BE2C (cell line): ENCODE measurements around the gene STK39.
"Not testable (repeated sequence)": the region's sequence is repeated elsewhere in the genome, so short reads cannot be mapped to it uniquely, and the experiment has no call there.

Experiments
- DNase-seq: peaks from one replicate; pipeline ENCODE4 v3.0.0-alpha.2; 2020
- H3K27me3 ChIP-seq: fragments of 250-450 bp; sonication (Bioruptor Pico); 2 replicates; pipeline ENCODE4 v1.5.1; 2020; ENCODE audit warnings: mild to moderate bottlenecking
- H3K36me3 ChIP-seq: fragments of 250-450 bp; sonication (Bioruptor Pico); 2 replicates; pipeline ENCODE4 v1.5.1; 2020; ENCODE audit warnings: mild to moderate bottlenecking
- H3K4me1 ChIP-seq: fragments of 250-450 bp; sonication (Bioruptor Pico); 2 replicates; pipeline ENCODE4 v1.5.1; 2020
- H3K4me3 ChIP-seq: 2 replicates; pipeline ENCODE4 v1.5.1; 2011; ENCODE audit warnings: low read depth, low read length
- H3K9me3 ChIP-seq: fragments of 250-450 bp; sonication (Bioruptor Pico); 2 replicates; pipeline ENCODE4 v1.5.1; 2020
- CTCF ChIP-seq: IDR thresholded peaks from 2 replicates; pipeline ENCODE4 v1.5.1; 2012; ENCODE audit warnings: mild to moderate bottlenecking, low read depth, low read length

The STK39 gene

DNA sequence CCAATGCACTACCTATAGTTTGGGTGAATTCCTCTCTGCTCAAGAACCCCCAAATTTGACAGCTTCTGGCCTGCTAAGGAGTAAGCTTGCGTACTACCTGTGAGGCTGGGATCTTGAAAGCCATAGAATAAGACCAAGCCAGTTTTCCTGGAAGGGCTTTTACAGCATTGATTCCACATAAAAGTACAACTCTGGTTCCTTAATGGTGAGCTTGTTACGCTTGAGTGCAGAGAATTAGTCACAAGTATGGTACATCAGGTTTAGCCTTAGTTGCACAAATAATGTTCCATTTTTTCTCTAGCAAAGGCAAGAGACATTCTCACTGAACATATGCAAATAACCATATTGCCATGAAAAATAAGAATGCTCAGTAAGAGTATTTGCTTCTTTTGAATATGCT lies 39.1 kb upstream of the STK39 start:
- no peaks in the 10 kb centered on the region for H3K36me3 ChIP-seq
- no peaks in the 10 kb centered on the region for H3K27me3 ChIP-seq
- TF ChIP-seq CTCF = no peak
- no peaks in the 10 kb centered on the region for H3K9me3 ChIP-seq
- no peaks in the 10 kb centered on the region for H3K4me1 ChIP-seq
- no peak overlapping the region for H3K4me3 ChIP-seq
- no peak for DNase-seq

GRCh38 chr2:168278424-168278888 lies 31.1 kb upstream of the STK39 start:
- DNase-seq = no peak
- Histone ChIP-seq H3K4me1 (no peaks in the 10 kb centered on the region), H3K27me3 (no peaks in the 10 kb centered on the region)

DNA sequence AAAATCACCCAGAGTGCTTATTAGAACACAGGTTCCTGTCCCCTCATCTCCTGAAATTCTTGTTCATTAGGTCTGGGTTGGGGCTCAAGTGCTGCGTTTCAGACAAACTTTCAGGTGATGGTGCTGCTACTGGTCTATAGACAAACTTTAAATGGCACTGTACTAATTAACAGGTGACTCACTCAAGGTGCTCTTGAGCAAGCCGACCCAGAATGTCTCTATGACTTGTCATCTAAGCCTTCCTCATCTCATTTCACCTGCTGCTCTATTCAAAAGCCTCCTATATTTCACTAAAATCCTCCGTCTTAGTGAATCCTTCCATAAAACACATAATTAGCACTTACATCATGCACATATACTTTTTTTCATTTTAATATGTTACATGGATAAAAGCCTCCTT lies 29.9 kb upstream of the STK39 start:
- Histone ChIP-seq H3K9me3 (no peaks in the 10 kb centered on the region), H3K4me1 (no peaks in the 10 kb centered on the region), H3K27me3 (no peaks in the 10 kb centered on the region), H3K4me3 (no peak overlapping the region), H3K36me3 (no peaks in the 10 kb centered on the region)
- DNase-seq = no peak
- TF ChIP-seq CTCF = no peak

More at GRCh38 chr2:168278424-168278888, 31.1 kb upstream of the STK39 start:
- Histone ChIP-seq H3K9me3 (no peaks in the 10 kb centered on the region), H3K4me3 (no peak overlapping the region), H3K36me3 (no peaks in the 10 kb centered on the region)
- TF ChIP-seq CTCF = no peak

DNA sequence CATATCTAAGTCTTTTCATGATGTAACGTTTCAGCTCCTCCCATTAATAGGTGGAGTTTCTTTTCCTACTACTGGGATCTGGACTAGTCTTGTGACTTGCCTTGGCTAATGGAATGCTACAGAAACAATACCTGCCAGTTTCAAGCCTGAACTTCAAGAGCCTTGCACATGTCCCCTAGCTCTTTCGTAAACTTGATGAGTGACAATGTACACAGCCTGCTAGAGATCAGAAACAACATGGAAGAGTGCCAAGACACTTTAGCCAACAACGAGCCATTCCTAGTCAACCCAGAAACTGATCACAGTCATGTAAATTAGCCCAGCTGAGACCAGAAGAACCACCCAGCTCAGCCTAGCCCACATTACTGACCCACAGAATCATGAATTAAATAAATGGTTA lies 24.8 kb upstream of the STK39 start:
- no peak for TF ChIP-seq CTCF
- DNase-seq = no peak

GRCh38 chr2:168262926-168263325 lies 15.5 kb upstream of the STK39 start:
- not testable (repeated sequence) for H3K27me3 ChIP-seq, H3K4me3 ChIP-seq, H3K9me3 ChIP-seq, H3K4me1 ChIP-seq, H3K36me3 ChIP-seq, DNase-seq

More for the DNA sequence above, 24.8 kb upstream of the STK39 start:
- no peak overlapping the region for H3K4me3 ChIP-seq
- no peaks in the 10 kb centered on the region for H3K4me1 ChIP-seq
- H3K27me3 ChIP-seq = no peaks in the 10 kb centered on the region
- no peaks in the 10 kb centered on the region for H3K9me3 ChIP-seq
- H3K36me3 ChIP-seq = no peaks in the 10 kb centered on the region

- TF ChIP-seq CTCF = no peak
- Histone ChIP-seq H3K4me1 (no peaks in the 10 kb centered on the region), H3K27me3 (no peaks in the 10 kb centered on the region), H3K9me3 (no peaks in the 10 kb centered on the region), H3K36me3 (no peaks in the 10 kb centered on the region), H3K4me3 (no peak overlapping the region)
- no peak for DNase-seq
Measured at GRCh38 chr2:168256448-168256847, 9.1 kb upstream of the STK39 start.

DNA sequence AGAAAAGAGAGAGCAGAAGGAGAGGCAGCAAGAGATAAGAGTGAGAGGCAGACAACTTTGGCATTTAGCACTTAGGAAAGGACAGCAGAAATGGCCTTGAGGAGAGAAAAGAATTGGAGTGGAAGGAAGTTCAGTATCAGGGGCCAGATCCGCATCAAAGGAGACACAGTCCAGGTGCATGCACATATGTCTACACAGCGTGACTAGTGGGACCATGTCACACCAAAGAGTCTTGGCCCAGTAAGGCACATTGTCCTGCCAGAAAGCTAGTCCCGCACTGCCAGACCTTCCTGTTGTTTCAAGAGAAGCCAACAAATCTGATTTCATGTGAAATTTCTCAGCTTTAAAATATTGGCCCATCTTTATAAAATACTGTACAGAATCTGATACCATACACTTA lies 8.5 kb upstream of the STK39 start:
- Histone ChIP-seq H3K4me1 (no peaks in the 10 kb centered on the region), H3K27me3 (no peaks in the 10 kb centered on the region), H3K4me3 (no peak overlapping the region), H3K9me3 (no peaks in the 10 kb centered on the region), H3K36me3 (no peaks in the 10 kb centered on the region)
- no peak for DNase-seq
- TF ChIP-seq CTCF = no peak
